Neutrophil (primary cell): ENCODE results near the gene TEX101.

ENCODE experiments used
- H3K27ac ChIP-seq: fragments of 200-600 bp; sonication (generic); 2 replicates; pipeline ENCODE4 v1.5.1; 2016; ENCODE audit warnings: mild to moderate bottlenecking, moderate library complexity
- H3K27me3 ChIP-seq: fragments of 200-600 bp; sonication (generic); 2 replicates; pipeline ENCODE4 v1.6.0; 2016; ENCODE audit warnings: mild to moderate bottlenecking
- H3K36me3 ChIP-seq: fragments of 200-600 bp; sonication (generic); 2 replicates; pipeline ENCODE4 v1.5.1; 2017
- H3K4me1 ChIP-seq, 2 experiments: fragments of 200-600 bp in 1 of 2; sonication (generic) in 1 of 2; 1 replicate in 1 of 2; 2 replicates in 1 of 2; pipeline versions ENCODE4 v1.5.1 to v1.6.1; 2013 to 2016; ENCODE audit warnings: low read depth in 1 of 2, low read length in 1 of 2, mild to moderate bottlenecking in 1 of 2, moderate library complexity in 1 of 2; ENCODE audit not compliant: control insufficient read depth in 1 of 2, insufficient read depth in 1 of 2
- H3K4me3 ChIP-seq, 2 experiments: fragments of 200-600 bp in 1 of 2; sonication (generic) in 1 of 2; 1 replicate in 1 of 2; 2 replicates in 1 of 2; pipeline ENCODE4 v1.5.1; 2013 to 2016; ENCODE audit warnings: low read depth in 1 of 2, low read length in 1 of 2, mild to moderate bottlenecking in 1 of 2, moderate library complexity in 1 of 2
- H3K9me3 ChIP-seq: fragments of 200-600 bp; sonication (generic); 2 replicates; pipeline ENCODE4 v1.5.1; 2016
- TF ChIP-seq, protein P1 (sequence below): fragments of 200-600 bp; sonication (generic); IDR thresholded peaks from 2 replicates; pipeline ENCODE4 v1.5.1; 2016; ENCODE audit warnings: antibody characterized with exemption

Gene TEX101

DNA sequence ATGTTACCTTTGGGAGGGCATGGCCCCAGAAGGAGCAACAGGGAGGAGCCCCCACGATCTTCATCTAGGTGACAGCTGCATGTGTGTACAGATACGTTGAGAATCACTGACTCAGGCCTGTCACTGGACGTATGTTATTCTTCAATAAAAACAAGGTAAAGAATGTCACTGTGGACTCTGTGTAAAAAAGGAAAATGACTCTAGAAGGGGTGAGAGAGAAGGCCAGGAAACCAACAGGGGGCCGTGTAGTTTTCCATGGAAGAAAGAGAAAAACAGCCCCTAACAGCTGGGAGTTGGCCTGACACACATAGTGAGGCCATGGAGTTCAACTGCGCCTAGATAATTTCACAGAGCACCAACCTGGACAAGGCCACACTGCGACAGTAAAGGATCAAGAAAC, 52.6 kb downstream of the TEX101 start:
- Histone ChIP-seq H3K27ac (peak overlapping the region; percentile 38), H3K27me3 (peaks cover 27% of the 10 kb centered on the region), H3K4me1 (peaks cover 40 to 42% of the 10 kb centered on the region in 2 experiments), H3K9me3 (no peaks in the 10 kb centered on the region), H3K4me3 (no peak overlapping the region), H3K36me3 (no peaks in the 10 kb centered on the region)
- TF ChIP-seq, protein P1, sequence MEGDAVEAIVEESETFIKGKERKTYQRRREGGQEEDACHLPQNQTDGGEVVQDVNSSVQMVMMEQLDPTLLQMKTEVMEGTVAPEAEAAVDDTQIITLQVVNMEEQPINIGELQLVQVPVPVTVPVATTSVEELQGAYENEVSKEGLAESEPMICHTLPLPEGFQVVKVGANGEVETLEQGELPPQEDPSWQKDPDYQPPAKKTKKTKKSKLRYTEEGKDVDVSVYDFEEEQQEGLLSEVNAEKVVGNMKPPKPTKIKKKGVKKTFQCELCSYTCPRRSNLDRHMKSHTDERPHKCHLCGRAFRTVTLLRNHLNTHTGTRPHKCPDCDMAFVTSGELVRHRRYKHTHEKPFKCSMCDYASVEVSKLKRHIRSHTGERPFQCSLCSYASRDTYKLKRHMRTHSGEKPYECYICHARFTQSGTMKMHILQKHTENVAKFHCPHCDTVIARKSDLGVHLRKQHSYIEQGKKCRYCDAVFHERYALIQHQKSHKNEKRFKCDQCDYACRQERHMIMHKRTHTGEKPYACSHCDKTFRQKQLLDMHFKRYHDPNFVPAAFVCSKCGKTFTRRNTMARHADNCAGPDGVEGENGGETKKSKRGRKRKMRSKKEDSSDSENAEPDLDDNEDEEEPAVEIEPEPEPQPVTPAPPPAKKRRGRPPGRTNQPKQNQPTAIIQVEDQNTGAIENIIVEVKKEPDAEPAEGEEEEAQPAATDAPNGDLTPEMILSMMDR, result no peak

DNA sequence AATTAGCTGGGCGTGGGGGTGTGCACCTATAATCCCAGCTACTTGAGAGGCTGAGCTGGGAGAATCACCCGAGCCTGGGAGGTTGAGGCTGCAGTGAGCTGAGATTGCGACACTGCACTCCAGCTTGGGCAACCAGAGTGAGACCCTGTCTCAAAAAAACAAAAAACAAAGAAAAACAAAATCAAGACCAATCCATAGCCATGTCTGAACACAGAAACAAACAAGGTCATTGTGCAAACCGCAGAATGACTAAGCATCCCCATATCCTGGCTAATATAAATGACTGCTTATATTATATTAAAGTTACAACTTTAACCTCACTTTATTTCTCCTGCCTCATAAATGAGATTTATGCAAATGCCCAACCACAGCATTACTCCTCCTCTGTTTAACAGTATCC, 53.0 kb downstream of the TEX101 start:
- Histone ChIP-seq H3K27me3 (peaks cover 27% of the 10 kb centered on the region), H3K36me3 (no peaks in the 10 kb centered on the region), H3K27ac (peak overlapping the region; percentile 38), H3K9me3 (no peaks in the 10 kb centered on the region), H3K4me3 (no peak overlapping the region), H3K4me1 (peaks cover 39 to 41% of the 10 kb centered on the region in 2 experiments)
- TF ChIP-seq, protein P1, result no peak
